HEK293 (cell line): Measurements from ENCODE around the gene RBBP7.

Source experiments
- CTCF ChIA-PET: fragments of 350-600 bp; formaldehyde crosslinking; extraction: SDS; loops from one replicate; lab custom pipeline; 2021; ENCODE audit warnings: antibody characterized with exemption; lab: Yijun Ruan, JAX
- POLR2A ChIA-PET: fragments of 300-600 bp; formaldehyde crosslinking; extraction: SDS; loops from one replicate; lab custom pipeline; 2020; ENCODE audit warnings: antibody characterized with exemption, inconsistent platforms; lab: Yijun Ruan, JAX
- H3K27ac ChIP-seq: fragments of 200-500 bp; sonication (Bioruptor generic); 2 replicates; pipeline ENCODE4 v1.5.1; 2014; ENCODE audit warnings: low read depth, low read length, control low read depth, inconsistent platforms; ENCODE audit errors: extremely low read depth
- H3K36me3 ChIP-seq, 2 experiments: fragments of 200-500 bp in 1 of 2; sonication (Bioruptor generic) in 1 of 2; 1 replicate in 1 of 2; 2 replicates in 1 of 2; pipeline ENCODE4 v1.5.1; 2014 to 2017; ENCODE audit warnings: inconsistent platforms in 2 of 2, low read length in 2 of 2; ENCODE audit not compliant: control insufficient read depth in 2 of 2, insufficient read depth in 1 of 2
- H3K4me1 ChIP-seq: fragments of 200-500 bp; sonication (Bioruptor generic); 2 replicates; pipeline ENCODE4 v1.5.1; 2014; ENCODE audit warnings: mild to moderate bottlenecking, low read length, inconsistent platforms; ENCODE audit not compliant: control insufficient read depth, insufficient read depth
- H3K4me3 ChIP-seq: 2 replicates; pipeline ENCODE4 v1.5.1; 2011; ENCODE audit warnings: low read depth, mild to moderate bottlenecking, control low read depth, low read length, moderate library complexity
- H3K9me3 ChIP-seq: fragments of 200-500 bp; sonication (Bioruptor generic); 2 replicates; pipeline ENCODE4 v1.5.1; 2014; ENCODE audit warnings: low read depth, low read length, inconsistent platforms; ENCODE audit not compliant: control insufficient read depth, insufficient read depth
- EGR2 ChIP-seq: fragments of 450-650 bp; formaldehyde crosslinking; IDR thresholded peaks from 2 replicates; pipeline ENCODE4 v1.5.1; 2016; ENCODE audit warnings: low read depth, missing biosample characterization, missing genetic modification characterization
- GFI1B ChIP-seq: fragments of 450-650 bp; formaldehyde crosslinking; IDR thresholded peaks from 2 replicates; pipeline ENCODE4 v1.5.1; 2016; ENCODE audit warnings: missing biosample characterization, missing genetic modification characterization
- IKZF3 ChIP-seq: fragments of 450-650 bp; IDR thresholded peaks from 2 replicates; pipeline ENCODE4 v1.5.0; 2018; ENCODE audit warnings: missing biosample characterization, mild to moderate bottlenecking, missing genetic modification characterization, moderate library complexity
- KLF1 ChIP-seq: fragments of 450-650 bp; formaldehyde crosslinking; IDR thresholded peaks from 2 replicates; pipeline ENCODE4 v1.5.1; 2016; ENCODE audit warnings: missing biosample characterization, missing genetic modification characterization
- KLF10 ChIP-seq: fragments of 450-650 bp; IDR thresholded peaks from 2 replicates; pipeline ENCODE4 v1.5.1; 2018; ENCODE audit warnings: missing biosample characterization, mild to moderate bottlenecking, missing genetic modification characterization
- KLF7 ChIP-seq: fragments of 450-650 bp; formaldehyde crosslinking; IDR thresholded peaks from 2 replicates; pipeline ENCODE4 v1.5.1; 2016; ENCODE audit warnings: missing biosample characterization, missing genetic modification characterization, borderline replicate concordance
- PRDM1 ChIP-seq: fragments of 450-650 bp; formaldehyde crosslinking; IDR thresholded peaks from 2 replicates; pipeline ENCODE4; 2016; ENCODE audit warnings: missing biosample characterization, missing genetic modification characterization
- PRDM10 ChIP-seq: fragments of 450-650 bp; formaldehyde crosslinking; IDR thresholded peaks from 2 replicates; pipeline ENCODE4 v1.5.1; 2016; ENCODE audit warnings: missing biosample characterization, missing genetic modification characterization
- SP3 ChIP-seq: fragments of 450-650 bp; formaldehyde crosslinking; IDR thresholded peaks from 2 replicates; pipeline ENCODE4 v1.5.1; 2016; ENCODE audit warnings: missing biosample characterization, missing genetic modification characterization
- SP7 ChIP-seq: fragments of 450-650 bp; formaldehyde crosslinking; IDR thresholded peaks from 2 replicates; pipeline ENCODE4 v1.5.1; 2016; ENCODE audit warnings: missing biosample characterization, missing genetic modification characterization
- ZBTB17 ChIP-seq: fragments of 450-650 bp; formaldehyde crosslinking; IDR thresholded peaks from 2 replicates; pipeline ENCODE4 v1.5.1; 2016; ENCODE audit warnings: missing biosample characterization, missing genetic modification characterization
- ZBTB7A ChIP-seq: fragments of 450-650 bp; formaldehyde crosslinking; IDR thresholded peaks from 2 replicates; pipeline ENCODE4 v1.5.1; 2016; ENCODE audit warnings: low read depth, missing biosample characterization, missing genetic modification characterization
- ZFHX2 ChIP-seq: fragments of 450-650 bp; formaldehyde crosslinking; conservative IDR thresholded peaks from 2 replicates; pipeline ENCODE4 v1.5.1; 2016; ENCODE audit warnings: missing biosample characterization, missing genetic modification characterization
- ZFP69B ChIP-seq: fragments of 450-650 bp; formaldehyde crosslinking; IDR thresholded peaks from 2 replicates; pipeline ENCODE4 v1.5.1; 2016; ENCODE audit warnings: missing biosample characterization, missing genetic modification characterization
- ZIC2 ChIP-seq: fragments of 450-650 bp; formaldehyde crosslinking; IDR thresholded peaks from 2 replicates; pipeline ENCODE4 v1.5.1; 2016; ENCODE audit warnings: missing biosample characterization, missing genetic modification characterization
- ZNF157 ChIP-seq: fragments of 450-650 bp; formaldehyde crosslinking; IDR thresholded peaks from 2 replicates; pipeline ENCODE4 v1.5.1; 2016; ENCODE audit warnings: missing biosample characterization, missing genetic modification characterization
- ZNF211 ChIP-seq: fragments of 450-650 bp; formaldehyde crosslinking; IDR thresholded peaks from 2 replicates; pipeline ENCODE4 v1.5.1; 2016; ENCODE audit warnings: low read depth, missing biosample characterization, missing genetic modification characterization
- ZNF239 ChIP-seq: fragments of 450-650 bp; formaldehyde crosslinking; IDR thresholded peaks from 2 replicates; pipeline ENCODE4 v1.5.1; 2016; ENCODE audit warnings: missing biosample characterization, missing genetic modification characterization
- ZNF350 ChIP-seq: fragments of 450-650 bp; formaldehyde crosslinking; IDR thresholded peaks from 2 replicates; pipeline ENCODE4 v1.5.0; 2017; ENCODE audit warnings: missing biosample characterization, mild to moderate bottlenecking, missing genetic modification characterization
- ZNF394 ChIP-seq: fragments of 450-650 bp; formaldehyde crosslinking; IDR thresholded peaks from 2 replicates; pipeline ENCODE4 v1.5.1; 2016; ENCODE audit warnings: missing biosample characterization, missing genetic modification characterization, mild to moderate bottlenecking, moderate library complexity, borderline replicate concordance
- ZNF555 ChIP-seq: fragments of 450-650 bp; formaldehyde crosslinking; conservative IDR thresholded peaks from 2 replicates; pipeline ENCODE4 v1.5.1; 2017; ENCODE audit warnings: missing biosample characterization, mild to moderate bottlenecking, missing genetic modification characterization, inconsistent platforms
- ZNF558 ChIP-seq: fragments of 450-650 bp; formaldehyde crosslinking; IDR thresholded peaks from 2 replicates; pipeline ENCODE4 v1.5.1; 2016; ENCODE audit warnings: missing biosample characterization, missing genetic modification characterization
- ZNF600 ChIP-seq: fragments of 450-650 bp; formaldehyde crosslinking; IDR thresholded peaks from 2 replicates; pipeline ENCODE4 v1.5.1; 2016; ENCODE audit warnings: missing biosample characterization, missing genetic modification characterization
- ZNF664 ChIP-seq: fragments of 450-650 bp; formaldehyde crosslinking; IDR thresholded peaks from 2 replicates; pipeline ENCODE4 v1.5.1; 2016; ENCODE audit warnings: missing biosample characterization, missing genetic modification characterization
- ZNF777 ChIP-seq: fragments of 450-650 bp; formaldehyde crosslinking; IDR thresholded peaks from 2 replicates; pipeline ENCODE4 v1.5.1; 2017; ENCODE audit warnings: missing biosample characterization, missing genetic modification characterization, borderline replicate concordance
- ZSCAN18 ChIP-seq: fragments of 450-650 bp; formaldehyde crosslinking; IDR thresholded peaks from 2 replicates; pipeline ENCODE4 v1.5.1; 2016; ENCODE audit warnings: missing biosample characterization, missing genetic modification characterization
- TF ChIP-seq, protein P1 (sequence below): fragments of 450-650 bp; formaldehyde crosslinking; IDR thresholded peaks from 2 replicates; pipeline ENCODE4 v1.5.1; 2017; ENCODE audit warnings: missing biosample characterization, missing genetic modification characterization

Gene RBBP7

DNA sequence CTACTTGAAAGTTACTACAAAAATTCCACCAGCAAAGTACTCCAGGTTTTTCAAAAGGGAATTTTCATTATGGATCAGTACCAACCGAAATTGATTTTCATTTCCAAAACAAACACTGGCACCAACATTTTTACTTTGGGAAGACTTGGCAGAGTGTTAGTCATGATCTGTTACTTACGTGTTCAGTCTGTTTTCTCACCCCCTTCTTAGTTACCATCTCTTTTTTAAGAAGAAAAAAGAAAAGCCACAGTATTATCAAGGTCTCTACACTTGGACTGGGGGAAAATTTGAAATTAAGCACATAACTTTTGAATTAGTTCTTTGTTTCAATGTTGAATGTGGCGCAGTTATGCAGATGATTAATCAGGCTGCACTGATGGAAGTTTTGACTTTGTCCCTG, 27.5 kb downstream of the RBBP7 start:
- POLR2A ChIA-PET, result interaction anchor here (1.8 kb wide), 1 partner anchor 71 kb away, joined by 4 read pairs; no protein-coding TSS in a partner anchor
- no peak overlapping the region for H3K4me3 ChIP-seq
- TF ChIP-seq PRDM1 (tag by site-specific recombination) (peak; percentile 61; the same call in 1 of the 2 replicates), KLF7 (no peak)
- no peaks in the 10 kb centered on the region for H3K9me3 ChIP-seq
- H3K36me3 ChIP-seq, result peaks cover 65 to 87% of the 10 kb centered on the region in 2 experiments
- CTCF ChIA-PET, result interaction anchor here (0.6 to 1.9 kb wide), 2 partner anchors 10 to 17 kb away, joined by 5 to 15 read pairs; no protein-coding TSS in a partner anchor
- no peak overlapping the region for H3K27ac ChIP-seq
- H3K4me1 ChIP-seq, result peaks cover 6% of the 10 kb centered on the region; the same call in 1 of the 2 replicates

DNA sequence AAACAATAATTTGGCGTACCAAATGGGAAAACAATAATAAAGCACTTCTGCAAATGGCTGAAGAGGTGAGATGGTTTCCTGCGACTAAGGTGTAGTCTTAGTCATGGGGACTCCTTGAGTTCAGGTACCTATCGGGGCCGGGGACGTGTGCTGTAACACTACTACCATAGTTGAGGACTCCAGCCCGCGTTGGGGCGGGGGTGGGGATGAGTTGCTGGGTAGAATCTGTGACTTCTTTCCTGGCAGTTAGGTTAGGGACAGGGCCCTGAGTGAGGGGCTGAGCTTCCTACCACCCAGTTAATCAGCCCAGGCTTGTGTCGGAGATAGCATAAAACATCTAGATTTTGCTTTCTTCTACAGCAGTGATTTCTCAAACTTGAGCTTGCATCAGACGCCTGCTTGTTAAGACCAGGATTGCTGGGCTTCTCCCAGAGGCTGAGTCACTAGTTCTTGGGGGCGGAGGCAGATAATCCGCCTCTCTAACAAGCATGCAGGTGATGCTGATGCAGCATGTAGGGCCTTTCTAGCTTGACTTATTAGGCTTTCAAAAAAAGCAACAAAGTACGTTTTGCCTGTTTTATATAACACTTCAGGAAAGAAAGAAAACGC, 30.2 kb downstream of the RBBP7 start:
- ChIA-PET CTCF (interaction anchor here (3.2 kb wide), 1 partner anchor 14 kb away, joined by 13 read pairs; no protein-coding TSS in a partner anchor), POLR2A (interaction anchor here (0.9 to 1.7 kb wide), 2 partner anchors 16 to 23 kb away, joined by 3 to 8 read pairs; no protein-coding TSS in a partner anchor)
- Histone ChIP-seq H3K4me3 (no peak overlapping the region), H3K9me3 (no peaks in the 10 kb centered on the region), H3K4me1 (peaks cover 6% of the 10 kb centered on the region; the same call in 1 of the 2 replicates), H3K36me3 (peaks cover 46 to 86% of the 10 kb centered on the region in 2 experiments), H3K27ac (no peak overlapping the region)
- TF ChIP-seq ZNF777 (tag by site-specific recombination) (no peak), ZBTB17 (tag by site-specific recombination) (peak; percentile 47), ZFHX2 (tag by site-specific recombination) (peak; percentile 33), ZFP69B (tag by site-specific recombination) (no peak), SP3 (tag by site-specific recombination) (0 out of 2 replicates have a peak, but pooled peaks have one; percentile 25), EGR2 (0 out of 2 replicates have a peak, but pooled peaks have one; percentile 15), ZNF157 (no peak), KLF1 (no peak), ZNF558 (no peak), GFI1B (tag by site-specific recombination) (peak; percentile 80; the same call in 1 of the 2 replicates), ZNF394 (tag by site-specific recombination) (peak; percentile 33; the same call in 1 of the 2 replicates), ZNF239 (no peak), ZNF211 (no peak), ZNF350 (no peak), ZNF555 (tag by site-specific recombination) (no peak), PRDM10 (tag by site-specific recombination) (no peak), ZIC2 (tag by site-specific recombination) (no peak), ZSCAN18 (no peak), KLF10 (peak; percentile 60), ZBTB7A (no peak), ZNF664 (0 out of 2 replicates have a peak, but pooled peaks have one; percentile 29), IKZF3 (tag by site-specific recombination) (peak; percentile 44; the same call in 1 of the 2 replicates), SP7 (tag by site-specific recombination) (0 out of 2 replicates have a peak, but pooled peaks have one; percentile 19), ZNF600 (tag by site-specific recombination) (0 out of 2 replicates have a peak, but pooled peaks have one; percentile 36)
- TF ChIP-seq, protein P1, sequence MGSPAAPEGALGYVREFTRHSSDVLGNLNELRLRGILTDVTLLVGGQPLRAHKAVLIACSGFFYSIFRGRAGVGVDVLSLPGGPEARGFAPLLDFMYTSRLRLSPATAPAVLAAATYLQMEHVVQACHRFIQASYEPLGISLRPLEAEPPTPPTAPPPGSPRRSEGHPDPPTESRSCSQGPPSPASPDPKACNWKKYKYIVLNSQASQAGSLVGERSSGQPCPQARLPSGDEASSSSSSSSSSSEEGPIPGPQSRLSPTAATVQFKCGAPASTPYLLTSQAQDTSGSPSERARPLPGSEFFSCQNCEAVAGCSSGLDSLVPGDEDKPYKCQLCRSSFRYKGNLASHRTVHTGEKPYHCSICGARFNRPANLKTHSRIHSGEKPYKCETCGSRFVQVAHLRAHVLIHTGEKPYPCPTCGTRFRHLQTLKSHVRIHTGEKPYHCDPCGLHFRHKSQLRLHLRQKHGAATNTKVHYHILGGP, result no peak
